ENCODE measurements around the gene TMEM270.
"Not testable (repeated sequence)": the region's sequence is repeated elsewhere in the genome, so short reads cannot be mapped to it uniquely, and the experiment has no call there.

TMEM270 gene

GRCh38 chr7:73881352-73882046, 20.5 kb downstream of the TMEM270 start:
- no peak for DNase-seq (ENCODE audit: low spot score)
- Histone ChIP-seq H3K4me3 (peak overlapping the region; percentile 45), H3K27ac (peak overlapping the region; percentile 73 to 94)
- no peak for TF ChIP-seq CTCF (IDR thresholded peaks at IDR 0.05)

GRCh38 chr7:73882047-73882402, 21.1 kb downstream of the TMEM270 start:
- Histone ChIP-seq H3K4me3 (no peak overlapping the region), H3K27ac (peak overlapping the region in 1 of 2 donors; percentile 94)
- no peak for TF ChIP-seq CTCF (IDR thresholded peaks at IDR 0.05)
- no peak for DNase-seq (ENCODE audit: low spot score)

GRCh38 chr7:73884867-73885422, 24.0 kb downstream of the TMEM270 start:
- not testable (repeated sequence) for H3K4me3 ChIP-seq; DNase-seq (ENCODE audit: low spot score)
- H3K27ac ChIP-seq, result peak overlapping the region; percentile 4 to 40

- H3K4me3 ChIP-seq, result no peak overlapping the region
- peak overlapping the region in 1 of 2 donors; percentile 95 for H3K27ac ChIP-seq
- DNase-seq (ENCODE audit: low spot score), result no peak
- no peak for TF ChIP-seq CTCF (IDR thresholded peaks at IDR 0.05)
Measured at GRCh38 chr7:73885433-73885974, 24.5 kb downstream of the TMEM270 start.

GRCh38 chr7:73885975-73886798, 25.2 kb downstream of the TMEM270 start:
- no peak for DNase-seq (ENCODE audit: low spot score)
- peak overlapping the region; percentile 79 to 95 for H3K27ac ChIP-seq

GRCh38 chr7:73887762-73888161, 26.8 kb downstream of the TMEM270 start:
- peak overlapping the region; percentile 79 to 95 for H3K27ac ChIP-seq
- no peak for TF ChIP-seq CTCF (IDR thresholded peaks at IDR 0.05)
- H3K4me3 ChIP-seq, result no peak overlapping the region

More at GRCh38 chr7:73885975-73886798, 25.2 kb downstream of the TMEM270 start:
- no peak for TF ChIP-seq CTCF (IDR thresholded peaks at IDR 0.05)
- peak overlapping the region; percentile 35 for H3K4me3 ChIP-seq

GRCh38 chr7:73888959-73889358, 28.0 kb downstream of the TMEM270 start:
- DNase-seq (ENCODE audit: low spot score), result no peak
- no peak for TF ChIP-seq CTCF (IDR thresholded peaks at IDR 0.05)
- Histone ChIP-seq H3K27ac (peak overlapping the region in 1 of 2 donors; percentile 93), H3K4me3 (no peak overlapping the region)

More at GRCh38 chr7:73887762-73888161, 26.8 kb downstream of the TMEM270 start:
- DNase-seq (ENCODE audit: low spot score), result no peak
